Thymus (tissue), 11 donors: Measurements from ENCODE around the gene YTHDF2. TPM values are rescaled to one million over a fixed set of nuclear protein-coding genes. Genes with fewer than 3 reads are reported as not detected.

Experiments
- DNase-seq, 9 donors: peaks; one replicate each; pipeline ENCODE4 v3.0.0-alpha.2; 2013; ENCODE audit warnings: low spot score in 9 of 9, low read depth in 6 of 9, missing footprints in 1 of 9
- H3K27ac ChIP-seq, 2 donors: one replicate each; pipeline ENCODE4 v1.5.1; 2013; ENCODE audit warnings: control low read depth in 1 of 2, low read depth in 1 of 2, low read length in 1 of 2, mild to moderate bottlenecking in 1 of 2, moderate library complexity in 1 of 2
- H3K27me3 ChIP-seq, 2 donors: one replicate each; pipeline ENCODE4 v1.5.1; 2013; ENCODE audit warnings: low read length in 1 of 2; ENCODE audit not compliant: control insufficient read depth in 2 of 2, insufficient read depth in 1 of 2
- H3K36me3 ChIP-seq, 2 donors: one replicate each; pipeline ENCODE4 v1.5.1; 2013; ENCODE audit warnings: low read length in 1 of 2, mild to moderate bottlenecking in 1 of 2, moderate library complexity in 1 of 2; ENCODE audit not compliant: control insufficient read depth in 2 of 2, insufficient read depth in 2 of 2
- H3K4me1 ChIP-seq, 2 donors: one replicate each; pipeline ENCODE4 v1.5.1; 2013; ENCODE audit warnings: low read length in 2 of 2; ENCODE audit not compliant: control insufficient read depth in 2 of 2, insufficient read depth in 2 of 2
- H3K4me3 ChIP-seq, 2 donors: one replicate each; pipeline ENCODE4 v1.5.1; 2013; ENCODE audit warnings: low read length in 2 of 2, control low read depth in 1 of 2, mild to moderate bottlenecking in 1 of 2
- H3K9me3 ChIP-seq, 2 donors: one replicate each; pipeline ENCODE4 v1.5.1; 2013; ENCODE audit warnings: low read length in 1 of 2, mild to moderate bottlenecking in 1 of 2; ENCODE audit not compliant: control insufficient read depth in 2 of 2, insufficient read depth in 1 of 2
- WGBS: extraction: QIAGEN DNeasy Blood & Tissue Kit; methylation state at CpG from one replicate; pipeline ENCODE4 v1.1.7; 2013; 5-methylcytosine and 5-hydroxymethylcytosine counted together
- polyA plus RNA-seq: library from polyadenylated mRNA; stranded (reverse); fragments of 200-250 nt; gene quantifications from one replicate; pipeline ENCODE4 v1.2.3, GENCODE V29; 2013
- total RNA-seq: library from RNA; stranded (reverse); fragments of 120-200 nt; gene quantifications from one replicate; pipeline ENCODE4 v1.2.4, GENCODE V29; 2013
- donor health status: healthy.

YTHDF2 gene
- total and polyA plus RNA-seq, 2 donors: 50.5 to 72.6 TPM

GRCh38 chr1:28773105-28773504, 36.4 kb downstream of the YTHDF2 start:
- Histone ChIP-seq H3K9me3 (no peaks in the 10 kb centered on the region), H3K4me1 (peaks cover 7 to 9% of the 10 kb centered on the region in 2 donors), H3K27ac (no peak overlapping the region), H3K4me3 (no peak overlapping the region), H3K36me3 (peaks cover 18 to 21% of the 10 kb centered on the region in 2 donors), H3K27me3 (no peaks in the 10 kb centered on the region)
- 98% methylated on average over 3 of the region's 3 CpGs for WGBS
- DNase-seq: no peak

GRCh38 chr1:28775121-28775942, 38.6 kb downstream of the YTHDF2 start:
- peak overlapping the region; percentile 32 to 87 for H3K27ac ChIP-seq
- DNase-seq: peak; percentile 3 to 65 (median 36)
- no peaks in the 10 kb centered on the region for H3K9me3 ChIP-seq
- WGBS: 20% methylated on average over 39 of the region's 39 CpGs
- H3K4me3 ChIP-seq: peak overlapping the region; percentile 51
- H3K36me3 ChIP-seq: peaks cover 7 to 10% of the 10 kb centered on the region in 2 donors
- no peaks in the 10 kb centered on the region for H3K27me3 ChIP-seq
- peaks cover 7 to 9% of the 10 kb centered on the region in 2 donors for H3K4me1 ChIP-seq

- WGBS: 98% methylated on average over 17 of the region's 17 CpGs
- Histone ChIP-seq H3K4me3 (no peak overlapping the region), H3K36me3 (peaks cover 3 to 5% of the 10 kb centered on the region in 2 donors), H3K9me3 (no peaks in the 10 kb centered on the region), H3K27me3 (no peaks in the 10 kb centered on the region), H3K27ac (no peak overlapping the region), H3K4me1 (peaks cover 7 to 9% of the 10 kb centered on the region in 2 donors)
- no peak for DNase-seq
Measured at GRCh38 chr1:28776341-28776740, 39.6 kb downstream of the YTHDF2 start.

- peaks cover 0 to 3% of the 10 kb centered on the region in 2 donors for H3K36me3 ChIP-seq
- H3K4me1 ChIP-seq: peaks cover 7 to 9% of the 10 kb centered on the region in 2 donors
- H3K27me3 ChIP-seq: no peaks in the 10 kb centered on the region
- no peaks in the 10 kb centered on the region for H3K9me3 ChIP-seq
- H3K27ac ChIP-seq: no peak overlapping the region
- WGBS: 90% methylated on average over 2 of the region's 2 CpGs
- no peak overlapping the region for H3K4me3 ChIP-seq
- DNase-seq: no peak
Measured at GRCh38 chr1:28778021-28778420, 41.3 kb downstream of the YTHDF2 start.

GRCh38 chr1:28779751-28780408, 43.1 kb downstream of the YTHDF2 start:
- H3K27ac ChIP-seq: no peak overlapping the region
- whole genome bisulfite sequencing: 93% methylated on average over 6 of the region's 6 CpGs

DNA sequence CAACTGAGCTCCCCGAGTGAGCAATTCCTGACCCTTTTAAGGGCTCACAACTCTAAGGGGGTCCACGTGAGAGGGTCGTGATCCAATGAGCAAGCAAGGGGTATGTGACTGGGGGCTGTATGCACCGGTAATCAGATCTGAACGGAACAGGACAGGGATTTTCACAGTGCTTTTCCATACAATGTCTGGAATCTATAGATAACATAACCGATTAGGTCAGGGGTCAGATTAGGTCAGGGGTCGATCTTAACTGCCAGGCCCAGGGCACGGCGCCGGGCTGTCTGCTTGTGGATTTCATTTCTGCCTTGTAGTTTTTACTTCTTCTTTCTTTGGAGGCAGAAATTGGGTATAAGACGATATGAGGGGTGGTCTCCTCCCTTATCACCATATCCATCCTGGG, 44.6 kb downstream of the YTHDF2 start:
- H3K27me3 ChIP-seq: no peaks in the 10 kb centered on the region
- H3K36me3 ChIP-seq: no peaks in the 10 kb centered on the region
- no peak overlapping the region for H3K4me3 ChIP-seq
- no peak overlapping the region for H3K27ac ChIP-seq
- no peaks in the 10 kb centered on the region for H3K4me1 ChIP-seq
- no peaks in the 10 kb centered on the region for H3K9me3 ChIP-seq
- WGBS: 95% methylated on average over 11 of the region's 11 CpGs
- no peak for DNase-seq

More at GRCh38 chr1:28779751-28780408, 43.1 kb downstream of the YTHDF2 start:
- DNase-seq: no peak
- peaks cover 7 to 8% of the 10 kb centered on the region in 2 donors for H3K4me1 ChIP-seq
- no peaks in the 10 kb centered on the region for H3K36me3 ChIP-seq
- H3K9me3 ChIP-seq: no peaks in the 10 kb centered on the region
- no peaks in the 10 kb centered on the region for H3K27me3 ChIP-seq
- no peak overlapping the region for H3K4me3 ChIP-seq

- Histone ChIP-seq H3K4me1 (no peaks in the 10 kb centered on the region), H3K27me3 (no peaks in the 10 kb centered on the region), H3K27ac (no peak overlapping the region), H3K9me3 (no peaks in the 10 kb centered on the region), H3K36me3 (no peaks in the 10 kb centered on the region), H3K4me3 (no peak overlapping the region)
- no peak for DNase-seq
- WGBS: 91% methylated on average over 3 of the region's 3 CpGs
Measured at GRCh38 chr1:28782011-28782410, 45.3 kb downstream of the YTHDF2 start.

- no peak overlapping the region for H3K27ac ChIP-seq
- H3K36me3 ChIP-seq: no peaks in the 10 kb centered on the region
- DNase-seq: no peak
- no peaks in the 10 kb centered on the region for H3K9me3 ChIP-seq
- no peaks in the 10 kb centered on the region for H3K4me1 ChIP-seq
- H3K4me3 ChIP-seq: no peak overlapping the region
- 93% methylated on average over 2 of the region's 2 CpGs for WGBS
- H3K27me3 ChIP-seq: no peaks in the 10 kb centered on the region
Measured at GRCh38 chr1:28783363-28783762, 46.6 kb downstream of the YTHDF2 start.

DNA sequence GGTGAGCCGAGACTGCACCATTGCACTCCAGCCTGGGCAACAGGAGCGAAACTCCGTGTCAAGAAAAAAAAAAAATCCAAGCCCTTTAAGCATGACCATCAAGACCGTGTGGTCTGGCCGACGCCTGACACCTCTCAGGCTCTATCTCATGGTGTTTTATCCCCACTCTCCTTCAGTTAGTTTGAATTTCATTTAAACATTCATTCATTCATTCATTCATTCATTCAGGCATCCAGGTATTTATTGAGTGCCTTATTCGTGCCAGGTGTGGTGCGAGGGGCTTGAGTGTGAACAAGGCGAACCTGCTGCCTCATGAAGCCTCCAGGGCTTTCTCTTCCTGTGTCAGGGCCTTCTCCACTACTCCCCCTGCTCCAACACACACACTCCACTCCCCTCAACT, 52.7 kb downstream of the YTHDF2 start:
- H3K4me3 ChIP-seq: no peak overlapping the region
- H3K27me3 ChIP-seq: no peaks in the 10 kb centered on the region
- H3K4me1 ChIP-seq: no peaks in the 10 kb centered on the region
- no peak for DNase-seq
- no peaks in the 10 kb centered on the region for H3K9me3 ChIP-seq
- H3K27ac ChIP-seq: no peak overlapping the region
- WGBS: 96% methylated on average over 9 of the region's 9 CpGs
- H3K36me3 ChIP-seq: no peaks in the 10 kb centered on the region
